Measurements from ENCODE around the gene GRIA2.

GRCh38 chr4:157245351-157245750 is 24.8 kb downstream of the GRIA2 start:
- no peak for TF ChIP-seq CTCF (IDR thresholded peaks at IDR 0.05; ENCODE audit: low read length)
- no peak for TF ChIP-seq EZH2 (IDR thresholded peaks at IDR 0.05; ENCODE audit: borderline replicate concordance, low read length)

All from OCI-LY1 (cell line).